Stimulated activated naive CD4-positive, alpha-beta T cell treated with Interleukin-2 at 50 U/mL for 16 hours (primary cell): Measurements from ENCODE around the gene RAB24.

Experiments used
- DNase-seq: peaks from one replicate; lab custom pipeline; 2025; lab: John Stamatoyannopoulos, UW

The RAB24 gene

DNA sequence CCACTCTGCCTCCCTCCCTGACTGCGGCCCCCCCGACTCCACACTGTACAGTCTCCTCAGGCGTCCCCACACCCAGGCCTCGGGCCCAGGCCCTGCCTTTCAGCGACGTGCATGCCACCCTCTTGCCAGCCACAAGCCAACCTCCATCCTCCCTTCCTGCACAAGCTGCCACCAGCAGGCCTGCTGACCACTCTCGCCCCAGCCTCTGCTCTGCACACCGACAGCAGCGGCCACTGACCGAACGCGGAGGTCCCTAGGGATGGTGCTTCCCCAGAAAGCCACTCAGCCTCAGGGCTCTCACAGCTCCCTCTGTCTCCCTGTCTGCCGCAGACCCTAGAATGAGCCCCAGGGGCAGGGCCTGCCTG lies 29.4 kb upstream of the RAB24 start:
- DNase-seq, result no peak

DNA sequence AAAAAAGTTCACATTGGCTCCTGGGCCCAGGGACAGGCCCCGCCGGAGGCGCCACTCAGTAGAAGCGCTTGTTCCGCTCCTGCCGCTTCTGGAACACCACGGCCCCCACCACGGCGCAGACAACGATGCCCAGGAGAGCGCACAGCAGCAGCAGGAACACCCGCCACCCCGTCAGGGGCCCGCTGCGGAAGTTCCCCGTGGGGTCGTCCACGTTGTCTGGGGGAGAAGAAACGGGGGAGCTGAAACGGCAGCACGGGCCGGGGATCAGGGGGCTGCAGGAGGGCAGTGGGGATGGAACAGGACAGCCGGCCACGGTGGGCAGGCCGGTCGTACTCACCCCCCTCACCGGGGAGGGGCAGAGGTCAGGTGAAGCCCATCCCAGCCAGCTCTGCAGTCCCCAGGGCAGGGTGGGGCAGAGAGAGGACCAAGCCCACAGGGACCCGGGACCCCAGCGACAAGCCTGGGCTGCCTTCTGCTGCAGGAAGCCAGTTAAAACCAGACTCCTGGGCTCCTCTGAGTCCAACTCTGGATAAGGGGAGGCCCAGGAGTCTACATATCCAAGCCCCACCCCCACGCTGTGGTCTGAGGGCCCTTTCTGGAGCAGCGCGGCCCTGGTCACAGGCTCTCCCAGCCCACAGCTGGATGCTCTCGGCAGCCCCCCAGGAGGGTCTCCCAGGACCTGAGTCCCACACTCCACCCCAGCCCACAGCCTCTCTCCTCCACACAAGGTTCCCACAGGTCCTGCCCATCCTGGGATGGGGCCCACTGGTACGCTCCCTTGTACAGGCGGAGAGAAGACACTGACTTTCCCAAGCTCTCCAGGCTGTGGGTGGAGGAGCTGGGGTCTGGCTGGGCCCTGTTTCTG lies 28.7 kb upstream of the RAB24 start:
- DNase-seq, result no peak

DNA sequence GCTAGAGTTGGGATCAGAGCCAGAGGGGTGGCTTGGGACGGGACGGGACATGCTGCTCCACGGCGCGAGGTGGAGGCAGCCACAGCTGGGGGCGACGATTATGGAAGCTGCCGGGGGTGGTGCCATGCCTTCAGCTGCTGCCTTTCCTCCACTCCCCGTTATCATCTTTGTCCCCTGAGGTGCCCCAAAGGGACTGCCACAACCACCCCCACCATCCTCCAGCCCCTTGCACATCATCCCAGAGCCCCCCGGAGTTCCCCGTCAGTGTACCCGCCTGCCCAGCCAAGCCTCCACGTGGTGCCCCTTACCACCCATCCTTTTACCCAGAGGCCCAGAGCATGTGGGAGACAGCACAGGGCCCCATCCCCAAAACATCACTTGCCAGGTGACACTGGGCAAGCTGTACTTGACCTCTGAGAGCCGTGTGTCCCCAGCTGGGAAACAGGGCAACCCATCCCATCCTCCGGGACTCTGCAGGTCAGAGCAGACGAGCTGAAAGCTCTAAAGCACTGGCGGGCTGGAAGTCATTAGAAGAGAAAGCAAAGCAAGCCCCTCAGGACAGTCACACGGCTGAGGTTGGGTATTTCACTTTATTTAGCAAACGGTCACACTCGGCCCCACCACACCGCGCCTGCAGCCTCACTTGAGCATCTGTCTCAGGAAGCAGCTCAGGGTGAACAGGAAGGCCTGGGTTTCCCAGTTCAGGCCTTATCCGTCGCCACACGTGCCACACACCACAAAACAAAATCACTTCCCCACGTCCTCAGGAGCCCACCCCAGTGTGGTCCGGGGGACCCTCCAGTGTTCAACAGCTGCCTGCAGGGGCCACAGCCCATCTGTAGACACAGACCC lies 27.7 kb upstream of the RAB24 start:
- no peak for DNase-seq

DNA sequence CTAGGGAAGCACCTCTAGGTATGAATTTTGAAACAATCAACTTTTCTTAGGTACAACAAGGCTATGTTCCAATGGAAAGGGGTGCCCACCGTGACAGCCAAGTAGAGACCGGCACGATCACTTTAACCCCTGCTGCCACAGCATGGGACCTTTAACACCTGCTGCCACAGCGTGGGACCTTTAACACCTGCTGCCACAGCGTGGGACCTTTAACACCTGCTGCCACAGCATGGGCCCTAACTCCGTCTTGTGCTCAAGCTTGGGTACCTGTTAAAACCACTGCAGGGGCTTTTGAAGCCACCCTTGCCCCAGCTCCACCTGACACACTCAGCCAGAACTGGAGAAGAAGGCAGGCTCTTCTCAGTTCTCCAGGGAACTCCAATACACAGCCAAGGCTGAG lies 26.4 kb upstream of the RAB24 start:
- DNase-seq, result no peak

DNA sequence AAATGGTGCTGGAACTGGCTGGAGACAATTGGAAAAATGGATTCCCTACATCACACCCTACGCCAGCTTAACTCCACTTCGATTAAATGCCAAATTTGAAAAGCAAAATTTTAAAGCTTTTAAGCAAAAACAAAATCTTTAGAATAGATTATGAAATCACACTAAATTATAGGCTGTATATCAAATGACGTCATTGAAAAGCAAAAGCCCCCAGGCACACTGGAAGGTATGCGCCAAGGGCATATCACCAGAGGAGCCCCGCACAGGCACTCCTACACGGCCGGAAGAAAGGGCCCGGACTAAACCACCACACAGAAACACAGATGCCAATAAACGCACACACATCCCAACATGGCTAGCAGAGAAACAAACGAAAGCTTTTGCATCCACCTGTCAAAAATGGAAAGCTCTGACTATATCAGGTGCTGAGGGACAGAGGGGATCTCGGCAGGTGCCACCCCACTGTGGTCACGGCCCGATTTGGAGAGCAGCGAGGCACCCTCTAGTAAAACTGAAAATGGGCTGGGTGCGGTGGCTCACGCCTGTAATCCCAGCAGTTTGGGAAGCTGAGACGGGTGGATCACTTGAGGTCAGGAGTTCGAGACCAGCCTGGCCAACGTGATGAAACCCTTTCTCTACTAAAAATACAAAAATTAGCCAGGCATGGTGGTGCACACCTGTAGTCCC lies 25.2 kb upstream of the RAB24 start:
- no peak for DNase-seq

DNA sequence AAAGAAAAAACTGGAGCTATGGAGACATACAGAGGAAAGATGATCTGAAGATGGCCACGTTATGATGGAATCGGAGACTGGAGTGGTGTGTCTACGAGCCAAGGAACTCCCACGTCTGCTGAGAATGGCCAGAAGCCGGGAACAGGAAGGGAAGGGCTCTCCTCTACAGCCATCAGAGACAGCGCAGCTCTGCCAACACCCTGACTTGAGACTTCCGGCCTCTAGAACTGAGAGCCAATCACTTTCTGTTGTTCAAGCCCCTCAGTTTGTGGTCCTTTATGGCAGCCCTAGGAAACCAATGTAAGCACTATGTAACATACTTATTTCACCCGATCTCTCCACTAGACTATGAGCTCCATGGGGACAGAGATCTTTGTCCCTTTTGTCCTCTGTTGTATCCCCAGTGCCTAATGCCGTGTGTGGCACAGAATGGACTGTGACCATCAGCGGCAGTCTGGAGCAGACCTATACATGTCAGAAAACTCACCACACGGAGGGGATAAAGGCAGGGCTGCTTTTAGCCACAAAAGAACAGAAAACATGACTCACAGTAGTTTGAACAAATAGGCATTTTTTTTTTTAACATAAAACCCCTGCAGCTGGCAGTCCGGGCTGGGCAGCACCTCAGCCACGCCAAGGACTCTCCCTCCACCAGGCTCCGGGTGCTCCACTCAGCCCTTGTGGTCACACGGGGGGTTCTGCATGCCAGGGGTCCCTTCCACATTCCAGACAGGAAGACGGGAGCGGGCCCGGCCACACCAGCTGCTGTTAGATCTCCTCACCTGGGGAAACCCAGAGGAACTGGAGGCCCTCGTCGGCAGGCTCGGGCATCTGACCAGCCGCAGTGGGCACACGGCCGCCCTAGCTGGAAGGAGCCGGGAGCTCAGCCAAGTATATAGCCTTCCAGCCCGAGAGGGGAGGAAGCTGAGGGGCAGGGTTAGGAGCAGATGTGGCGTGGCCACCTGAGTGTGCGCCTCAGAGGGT lies 24.3 kb upstream of the RAB24 start:
- DNase-seq, result no peak

DNA sequence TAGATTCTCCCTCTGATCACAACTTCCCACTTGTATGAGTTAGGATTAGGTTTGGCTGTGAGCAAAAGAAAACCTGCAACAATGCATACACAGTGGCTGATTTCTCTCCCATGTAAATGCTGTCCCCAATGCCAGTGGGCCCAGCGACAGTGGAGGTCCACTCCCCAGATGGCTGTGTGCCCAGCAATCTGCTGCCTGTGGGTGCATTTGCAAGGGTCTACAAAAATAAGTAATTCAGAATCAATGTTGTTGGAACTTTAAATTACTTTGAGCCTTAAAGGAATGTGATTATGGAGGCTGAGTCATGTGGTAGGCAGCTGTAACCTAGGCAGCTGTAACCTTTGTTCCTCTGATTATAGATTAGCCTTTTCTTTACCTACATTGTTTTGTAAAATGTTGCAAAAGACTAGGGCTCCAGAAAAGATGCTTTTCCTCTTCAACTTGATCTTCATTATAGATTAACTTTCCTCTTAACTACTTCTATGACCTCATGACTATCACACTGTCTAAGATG lies 22.4 kb upstream of the RAB24 start:
- no peak for DNase-seq

DNA sequence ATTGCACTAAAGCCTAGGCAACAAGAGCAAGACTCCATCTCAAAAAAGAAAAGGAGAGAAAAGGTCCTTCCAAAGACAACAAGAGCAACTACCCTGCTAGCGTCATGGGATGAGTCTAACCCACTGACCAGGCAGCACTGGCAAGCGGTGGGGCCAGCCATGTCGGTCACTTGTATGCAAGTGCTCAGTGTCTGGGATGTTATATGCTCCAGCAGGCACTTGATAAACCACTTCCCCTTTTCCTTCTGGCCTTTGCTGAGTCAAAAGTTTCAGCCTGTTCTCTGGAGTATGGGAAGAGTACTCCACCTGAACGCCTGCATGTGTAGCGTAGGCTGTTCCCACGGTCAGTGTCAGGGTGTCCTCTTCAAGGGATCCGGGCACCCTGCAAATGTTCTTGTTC lies 17.4 kb upstream of the RAB24 start:
- no peak for DNase-seq

DNA sequence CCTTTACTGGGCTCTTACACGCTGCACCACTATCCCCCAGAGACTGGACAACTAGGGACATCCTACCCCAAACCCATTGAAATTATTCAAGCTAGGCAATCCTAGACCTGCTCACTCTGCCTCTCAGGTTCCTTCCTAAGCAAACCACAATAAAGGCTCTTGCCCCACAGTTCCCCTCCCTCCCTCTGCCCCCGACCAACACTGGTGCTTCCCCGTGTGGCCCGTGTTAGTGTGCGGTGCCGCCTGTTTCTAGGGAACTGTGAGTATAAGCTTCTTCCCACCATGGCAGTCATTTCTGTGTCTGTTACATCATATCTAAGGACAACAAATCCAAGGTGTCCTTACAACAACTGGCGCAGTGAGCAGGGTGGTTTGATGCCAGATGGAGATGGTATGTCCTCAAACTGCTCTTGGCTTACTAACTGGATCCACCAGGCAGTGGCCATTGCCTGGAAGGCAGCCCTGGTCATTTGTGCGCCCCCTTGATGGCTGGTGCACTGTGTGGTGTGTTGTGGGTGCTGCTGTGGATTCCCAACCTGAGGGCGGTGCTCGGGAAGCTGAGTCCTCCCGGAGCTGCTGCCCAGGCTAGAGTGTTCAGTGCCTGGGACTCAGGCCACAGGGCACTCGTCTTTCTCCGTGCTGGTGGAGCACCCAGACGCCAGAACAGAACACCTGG lies 16.5 kb upstream of the RAB24 start:
- no peak for DNase-seq

DNA sequence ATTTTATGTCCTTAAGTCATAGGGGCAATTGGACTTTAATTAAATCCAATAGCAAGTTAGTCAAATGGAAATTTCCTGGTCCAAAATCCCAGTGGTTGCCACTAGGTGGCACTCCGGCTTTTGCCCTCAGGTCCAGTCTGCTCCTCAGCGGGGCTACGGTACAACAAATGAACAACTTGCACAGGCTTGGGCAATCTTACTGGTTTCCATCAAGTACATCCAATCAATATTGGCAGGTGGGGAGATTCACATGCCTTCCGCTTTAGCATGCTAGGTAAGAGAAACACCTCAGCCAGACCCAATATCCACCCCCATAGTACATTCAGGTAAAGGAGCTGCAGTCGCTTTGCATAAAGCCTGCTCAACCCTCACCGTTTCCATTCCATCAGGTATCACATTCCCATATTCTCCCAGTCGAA lies 14.4 kb upstream of the RAB24 start:
- peak; percentile 59 for DNase-seq

DNA sequence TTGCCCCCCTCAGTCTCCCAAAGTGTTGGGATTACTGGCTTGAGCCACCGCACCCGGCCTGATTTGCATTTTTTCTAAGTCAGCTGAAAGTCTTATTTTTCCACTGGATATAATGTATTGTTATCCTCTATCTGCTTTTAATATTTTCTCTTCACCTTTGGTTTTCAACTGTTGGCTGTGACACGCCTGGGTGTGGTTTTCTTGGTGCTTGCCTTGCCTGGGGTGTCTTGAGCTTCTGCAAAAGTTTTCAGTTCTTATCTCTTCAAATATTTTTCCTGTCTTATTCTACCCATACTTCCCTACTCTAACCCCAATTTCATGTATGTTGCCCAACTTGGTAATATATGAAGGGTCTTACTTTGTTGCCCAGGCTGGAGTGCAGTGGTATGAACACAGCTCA lies 12.5 kb upstream of the RAB24 start:
- DNase-seq, result no peak

DNA sequence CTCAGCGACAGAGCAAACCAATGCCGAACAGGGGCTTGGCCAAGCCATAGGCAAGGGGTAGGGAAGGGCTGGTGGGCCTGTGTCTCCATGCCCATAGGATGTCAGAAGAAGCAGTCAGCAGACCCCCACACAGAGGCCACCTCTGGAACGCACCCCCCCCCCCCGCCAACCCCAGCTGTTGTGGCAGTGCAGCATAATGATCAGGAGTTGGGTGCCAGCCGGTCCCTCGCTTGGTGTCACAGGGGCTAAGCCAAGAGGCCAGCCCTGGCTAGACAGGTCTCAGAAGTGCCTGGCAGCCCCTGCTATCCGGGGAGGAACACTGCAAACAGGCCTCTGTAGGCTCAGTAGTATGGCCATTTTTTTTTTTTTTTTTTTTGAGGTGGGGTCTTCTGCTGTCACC lies 11.9 kb upstream of the RAB24 start:
- DNase-seq, result no peak

DNA sequence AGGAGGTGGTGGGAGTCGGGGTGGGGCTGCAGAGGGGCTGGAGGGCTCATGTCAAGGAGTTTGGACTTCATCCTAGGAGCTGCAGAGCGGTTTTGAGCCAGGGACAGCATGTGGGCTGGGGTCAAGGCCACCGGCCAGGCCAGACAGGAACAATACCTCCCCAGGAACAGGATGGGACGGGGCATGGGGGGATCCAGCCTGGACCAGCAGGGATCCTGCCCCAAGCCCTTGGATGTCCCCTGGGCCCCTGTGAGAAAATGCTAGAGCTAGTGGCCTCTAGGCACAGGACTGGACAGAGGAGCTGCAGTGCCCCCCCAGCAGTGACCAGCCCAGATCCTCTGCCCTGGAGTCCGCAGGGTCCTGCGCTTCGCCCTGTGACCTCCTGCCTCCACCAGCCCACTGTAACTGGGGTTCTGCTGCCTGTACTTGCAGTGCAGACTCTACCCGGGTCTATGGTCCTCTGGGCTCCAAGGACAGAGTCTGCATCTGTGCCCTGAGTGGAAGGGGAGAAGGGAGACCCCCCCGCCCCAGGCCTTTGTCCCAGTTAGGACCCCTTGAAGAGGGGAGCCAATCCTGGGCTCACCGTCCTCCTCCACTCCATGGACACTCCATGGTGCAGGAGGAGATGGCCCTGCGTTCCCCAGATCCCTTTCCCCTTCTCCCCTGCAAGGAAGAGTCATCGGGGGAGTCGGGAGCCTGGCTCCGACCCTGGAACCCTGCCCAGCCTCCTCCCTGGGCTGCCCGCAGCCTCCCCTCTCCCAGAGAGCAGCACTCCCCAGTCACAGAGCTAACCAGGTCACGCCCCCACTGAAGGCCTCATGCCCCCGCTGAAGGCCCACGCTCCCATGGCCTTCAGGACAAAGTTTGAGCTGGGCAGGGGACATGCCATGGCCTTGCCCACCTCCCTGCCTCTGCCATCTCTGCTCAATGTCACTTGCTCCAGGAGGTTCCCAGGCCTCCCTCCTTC lies 11.1 kb upstream of the RAB24 start:
- no peak for DNase-seq

DNA sequence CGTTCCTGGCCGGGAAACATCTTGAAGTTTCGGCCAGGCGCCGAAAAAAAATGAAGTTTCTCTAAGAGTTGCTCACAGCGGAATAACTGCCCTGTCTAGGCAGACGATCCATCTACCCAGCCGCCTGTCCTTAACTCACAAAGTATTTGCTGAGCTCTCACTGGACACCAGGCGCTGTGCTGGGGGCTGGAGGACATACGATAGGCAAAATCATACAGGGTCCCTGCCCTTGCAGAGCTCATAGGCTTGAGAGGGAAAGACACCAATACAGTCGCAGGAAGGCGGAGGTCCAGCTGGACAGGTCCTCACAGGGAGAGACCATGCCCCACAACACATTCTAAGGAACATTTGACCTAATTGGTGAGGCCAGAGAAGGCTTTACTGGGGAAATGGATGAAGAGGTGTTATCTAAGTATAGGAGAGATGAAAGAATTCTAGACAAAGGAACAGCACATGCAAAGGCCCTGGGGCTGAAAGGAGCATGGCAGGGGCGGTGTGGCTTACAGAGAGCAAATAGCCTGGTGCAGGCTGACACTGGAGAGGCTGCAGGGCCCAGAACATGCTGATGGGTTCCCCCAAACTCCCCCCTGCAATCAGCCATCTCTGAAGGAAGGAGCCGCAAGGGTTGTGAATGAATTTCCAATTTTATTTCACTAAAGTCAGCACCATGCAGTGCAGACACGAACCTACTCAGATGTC lies 10.2 kb upstream of the RAB24 start:
- no peak for DNase-seq

DNA sequence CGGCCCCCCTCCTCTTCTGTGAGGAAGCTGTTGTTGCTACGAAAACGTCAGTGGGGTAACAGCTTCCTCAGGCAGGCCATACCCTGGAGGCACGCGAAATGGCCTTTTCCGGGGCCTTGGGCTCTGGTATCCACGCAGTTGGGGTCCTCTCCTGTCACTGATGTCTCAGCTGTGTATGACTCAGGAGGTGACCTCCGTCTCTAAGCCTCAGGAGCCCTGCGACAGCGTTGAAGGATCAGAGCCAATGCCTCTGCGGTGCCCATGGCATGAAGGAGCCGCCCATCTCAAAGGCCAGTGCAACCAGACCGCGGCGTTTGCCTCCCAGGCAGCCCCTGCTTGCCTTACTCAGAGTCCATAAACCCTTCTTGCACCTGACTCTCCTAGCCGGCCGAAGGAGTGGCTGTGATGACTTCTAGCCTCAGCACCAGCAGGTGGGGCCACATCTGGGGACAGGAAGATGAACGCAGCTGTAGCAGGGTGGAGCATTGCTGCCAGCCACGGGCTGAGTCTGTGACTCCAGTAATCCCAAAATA lies 9.2 kb upstream of the RAB24 start:
- DNase-seq, result no peak

DNA sequence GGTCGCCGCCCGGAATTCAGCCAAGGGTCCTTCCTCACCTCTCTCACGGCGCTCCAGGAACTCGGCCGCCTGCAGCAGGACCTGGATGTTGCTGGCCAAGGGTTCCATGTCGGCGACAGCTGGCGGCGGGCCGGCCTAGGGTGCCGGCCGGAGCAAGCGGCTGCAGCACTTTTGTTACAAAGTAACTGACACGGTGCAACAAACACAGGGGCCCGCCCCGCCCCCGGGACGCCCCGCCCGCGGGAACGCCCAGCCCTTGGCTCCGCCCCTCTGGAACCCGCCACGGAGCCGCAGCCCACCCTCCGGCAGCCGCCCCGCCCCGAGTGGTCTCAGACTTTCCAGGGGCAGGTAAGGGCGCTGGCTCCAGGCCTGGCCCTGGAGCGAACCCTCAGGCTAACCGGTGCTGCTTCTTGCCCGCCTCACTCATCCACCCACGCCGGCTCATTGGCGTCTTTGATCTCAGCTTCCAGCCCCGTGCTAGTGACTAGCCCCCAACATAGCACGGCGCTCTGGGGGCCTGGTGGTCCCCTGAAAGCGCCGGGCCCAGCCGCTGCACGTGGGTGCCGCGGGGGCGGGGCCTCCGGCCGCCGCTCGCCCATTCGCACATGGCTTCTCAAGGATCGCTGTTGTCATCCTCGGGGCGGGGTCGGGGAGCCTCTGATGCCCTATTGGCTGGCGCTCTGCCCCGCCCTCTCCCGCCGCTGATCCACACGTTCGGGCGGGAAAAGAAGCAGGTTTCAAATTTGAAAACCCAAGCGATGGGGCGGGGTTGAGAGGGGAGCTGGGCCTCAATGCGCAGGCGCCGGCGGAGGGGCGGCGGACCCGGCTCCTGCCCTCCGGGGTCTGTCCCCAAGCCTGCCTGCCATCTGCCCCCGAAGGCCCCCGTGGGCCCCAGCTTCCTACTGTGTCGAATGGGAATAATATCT lies 8.5 kb upstream of the RAB24 start, which contains the start of gene MXD3:
TSS of gene MXD3 (minus strand) at position 176 of the 926 bp plus-strand sequence. CDS start at position 108, 68 bp downstream.
- DNase-seq, result peak; percentile 97

DNA sequence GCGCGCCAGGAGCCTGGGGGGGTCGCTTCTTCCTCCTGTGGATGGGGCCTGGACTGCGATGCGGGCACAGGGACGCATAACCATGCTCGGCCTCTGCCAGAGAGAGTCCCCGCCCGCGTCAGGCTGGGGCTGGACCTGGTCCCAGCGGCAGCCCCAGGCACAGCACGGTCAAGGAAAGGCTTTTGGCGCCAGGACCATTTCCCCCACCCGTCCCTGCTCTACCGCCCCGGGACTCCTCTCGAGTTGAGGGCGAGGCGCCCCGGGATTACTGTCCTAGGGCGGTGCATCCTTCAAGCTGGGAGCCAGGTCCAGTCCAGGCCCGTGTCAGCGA lies 7.8 kb upstream of the RAB24 start:
- no peak for DNase-seq
